HCT116 (cell line): ENCODE data around the gene CMTM6. TPM values are rescaled to one million over a fixed set of nuclear protein-coding genes. Genes with fewer than 3 reads are reported as not detected.

ENCODE experiments used
- ATAC-seq: fragments of 200-7000 bp; cut with Tn5 transposase; 2 replicates; pipeline ENCODE4 v1.9.1; 2020; ENCODE audit warnings: mild to moderate bottlenecking, moderate library complexity
- BruUV-seq: library from RNA; stranded (reverse); fragments of 400-500 nt; replicated peaks from 2 replicates; lab custom pipeline; 2021; lab: Mats Ljungman, UMichigan
- CTCF ChIA-PET: fragments of 300-600 bp; sonication (Branson Sonifier 250); formaldehyde crosslinking; loops from one replicate; lab custom pipeline; 2021; ENCODE audit warnings: antibody characterized with exemption; lab: Charles Lee
- POLR2A ChIA-PET: fragments of 300-600, 350-600 bp; sonication (Branson Sonifier 250); formaldehyde crosslinking; loops from one replicate; lab custom pipeline; 2021; ENCODE audit warnings: antibody characterized with exemption; lab: Charles Lee
- RAD21 ChIA-PET, 2 experiments: fragments of 300-600 bp; sonication (Branson Sonifier 250); formaldehyde crosslinking; loops; one replicate each; lab custom pipeline; 2023; ENCODE audit warnings: low total read pairs in 2 of 2; ENCODE audit not compliant: uncharacterized antibody in 2 of 2, unreplicated experiment in 2 of 2, low non-redundant PET in 1 of 2; lab: Charles Lee
- DNase-seq: peaks from one replicate; pipeline ENCODE4 v3.0.0-alpha.2; 2010; ENCODE audit warnings: low read depth, low spot score
- H2AFZ ChIP-seq: fragments of 200-600 bp; shearing (Covaris generic), sonication (generic); 2 replicates; pipeline ENCODE4 v1.6.1; 2017; ENCODE audit warnings: low read depth, mixed run types, mixed read lengths, antibody characterized with exemption, low read length; ENCODE audit not compliant: poor library complexity, severe bottlenecking
- H3K27ac ChIP-seq: 2 replicates; pipeline ENCODE4 v1.5.1; 2012; ENCODE audit warnings: low read depth, low read length
- H3K27me3 ChIP-seq: fragments of 200-600 bp; sonication (generic); 2 replicates; pipeline ENCODE4 v1.6.1; 2016; ENCODE audit warnings: mixed run types, low read length, mixed read lengths; ENCODE audit not compliant: insufficient read depth
- H3K36me3 ChIP-seq, 2 experiments: fragments of 200-500 bp in 1 of 2; fragments of 200-600 bp in 1 of 2; sonication (Bioruptor generic) in 1 of 2; sonication (generic) in 1 of 2; 2 replicates each; pipeline versions ENCODE4 v1.5.1 to v1.6.1; 2014 to 2016; ENCODE audit warnings: low read length in 2 of 2, inconsistent platforms in 1 of 2, mixed read lengths in 1 of 2, mixed run types in 1 of 2; ENCODE audit not compliant: insufficient read depth in 2 of 2, control insufficient read depth in 1 of 2
- H3K4me1 ChIP-seq, 2 experiments: fragments of 200-600 bp in 1 of 2; sonication (generic) in 1 of 2; 2 replicates each; pipeline versions ENCODE4 v1.5.1 to v1.6.1; 2012 to 2017; ENCODE audit warnings: low read length in 2 of 2, inconsistent platforms in 1 of 2, mild to moderate bottlenecking in 1 of 2, mixed read lengths in 1 of 2, mixed run types in 1 of 2, moderate library complexity in 1 of 2; ENCODE audit not compliant: insufficient read depth in 2 of 2, control insufficient read depth in 1 of 2
- H3K4me2 ChIP-seq: fragments of 200-600 bp; sonication (generic); 2 replicates; pipeline ENCODE4 v1.6.1; 2017; ENCODE audit warnings: mixed run types, low read length, mixed read lengths
- H3K4me3 ChIP-seq, 2 experiments: fragments of 200-600 bp in 1 of 2; sonication (generic) in 1 of 2; replicated peaks in 1 of 2; 2 replicates each; pipeline ENCODE4 v1.5.1; 2011 to 2016; ENCODE audit warnings: low read length in 2 of 2, control low read depth in 1 of 2, low read depth in 1 of 2, mild to moderate bottlenecking in 1 of 2, mixed read lengths in 1 of 2, mixed run types in 1 of 2
- H3K79me2 ChIP-seq: fragments of 200-600 bp; sonication (generic); 2 replicates; pipeline ENCODE4 v1.6.1; 2017; ENCODE audit warnings: mild to moderate bottlenecking, mixed run types, low read length, moderate library complexity, mixed read lengths; ENCODE audit not compliant: insufficient read depth
- H3K9ac ChIP-seq: fragments of 200-600 bp; sonication (generic); 2 replicates; pipeline ENCODE4 v1.6.1; 2016; ENCODE audit warnings: low read length, mixed read lengths
- H3K9me2 ChIP-seq: fragments of 200-600 bp; sonication (generic), shearing (Covaris generic); 2 replicates; pipeline ENCODE4 v1.6.1; 2017; ENCODE audit warnings: mixed run types, mild to moderate bottlenecking, moderate library complexity; ENCODE audit not compliant: insufficient read depth
- H3K9me3 ChIP-seq, 2 experiments: fragments of 200-500 bp in 1 of 2; fragments of 200-600 bp in 1 of 2; sonication (Bioruptor generic) in 1 of 2; sonication (generic) in 1 of 2; 2 replicates each; pipeline ENCODE4 v1.6.1; 2014 to 2017; ENCODE audit warnings: low read length in 2 of 2, mixed read lengths in 2 of 2, inconsistent platforms in 1 of 2, low read depth in 1 of 2, mild to moderate bottlenecking in 1 of 2, mixed run types in 1 of 2, moderate library complexity in 1 of 2; ENCODE audit not compliant: control insufficient read depth in 1 of 2, insufficient read depth in 1 of 2
- H4K20me1 ChIP-seq: fragments of 200-600 bp; sonication (generic), shearing (Covaris generic); 2 replicates; pipeline ENCODE4 v1.6.1; 2017; ENCODE audit warnings: mixed run types, mild to moderate bottlenecking, moderate library complexity; ENCODE audit not compliant: insufficient read depth
- CBX3 ChIP-seq: IDR thresholded peaks from 2 replicates; pipeline ENCODE4 v1.6.1; 2012; ENCODE audit warnings: low read depth
- CEBPB ChIP-seq: IDR thresholded peaks from 2 replicates; pipeline ENCODE4 v1.6.1; 2012; ENCODE audit warnings: low read depth
- ELF1 ChIP-seq: IDR thresholded peaks from 2 replicates; pipeline ENCODE4 v1.6.1; 2012; ENCODE audit warnings: low read depth, borderline replicate concordance
- SIN3A ChIP-seq: IDR thresholded peaks from 2 replicates; pipeline ENCODE4 v1.6.1; 2012; ENCODE audit warnings: low read depth
- SRF ChIP-seq: IDR thresholded peaks from 2 replicates; pipeline ENCODE4 v1.6.1; 2012; ENCODE audit warnings: low read depth
- intact Hi-C: fragments of 100-400 bp; cut with micrococcal nuclease; formaldehyde crosslinking; loops from 2 replicates; pipeline ENCODE4 v1.10.0; 2022
- total RNA-seq: library from RNA; stranded (reverse); gene quantifications from one replicate; pipeline ENCODE4 v1.2.1, GENCODE V29; 2021; ENCODE audit not compliant: unreplicated experiment
- TF ChIP-seq, protein P1 (sequence below), 3 experiments: fragments of 200-600 bp in 1 of 3; sonication (generic) in 1 of 3; IDR thresholded peaks in 2 of 3; conservative IDR thresholded peaks in 1 of 3; 2 replicates each; pipeline ENCODE4 v1.5.1; 2012 to 2017; ENCODE audit warnings: low read depth in 2 of 3, low read length in 2 of 3, antibody characterized with exemption in 1 of 3, borderline replicate concordance in 1 of 3, control low read depth in 1 of 3, mild to moderate bottlenecking in 1 of 3, mixed read lengths in 1 of 3, mixed run types in 1 of 3, moderate library complexity in 1 of 3; ENCODE audit not compliant: insufficient read depth in 1 of 3

Gene CMTM6
- total RNA-seq, 1 experiment from 2014 or later = 41.1 TPM

GRCh38 chr3:32498992-32499391, 3.7 kb downstream of the CMTM6 start:
- ChIA-PET POLR2A (no interaction called here), CTCF (no interaction called here), RAD21 (no interaction called here)
- H3K9me2 ChIP-seq = no peaks in the 10 kb centered on the region
- H3K9ac ChIP-seq = no peak overlapping the region
- H3K79me2 ChIP-seq = peaks cover 26% of the 10 kb centered on the region
- peaks cover 8 to 17% of the 10 kb centered on the region in 2 experiments; a peak in 3 of 4 replicates for H3K4me1 ChIP-seq
- H3K27me3 ChIP-seq = no peaks in the 10 kb centered on the region
- ATAC-seq (no peak), DNase-seq (no peak)
- no peaks in the 10 kb centered on the region for H3K36me3 ChIP-seq
- peaks cover 3% of the 10 kb centered on the region; the same call in 1 of the 2 replicates for H4K20me1 ChIP-seq
- intact Hi-C loops = no loop called here
- H3K4me3 ChIP-seq = no peak overlapping the region
- no peak overlapping the region for H3K27ac ChIP-seq
- no peak overlapping the region for H3K4me2 ChIP-seq
- no peaks in the 10 kb centered on the region for H3K9me3 ChIP-seq
- TF ChIP-seq, protein P1, sequence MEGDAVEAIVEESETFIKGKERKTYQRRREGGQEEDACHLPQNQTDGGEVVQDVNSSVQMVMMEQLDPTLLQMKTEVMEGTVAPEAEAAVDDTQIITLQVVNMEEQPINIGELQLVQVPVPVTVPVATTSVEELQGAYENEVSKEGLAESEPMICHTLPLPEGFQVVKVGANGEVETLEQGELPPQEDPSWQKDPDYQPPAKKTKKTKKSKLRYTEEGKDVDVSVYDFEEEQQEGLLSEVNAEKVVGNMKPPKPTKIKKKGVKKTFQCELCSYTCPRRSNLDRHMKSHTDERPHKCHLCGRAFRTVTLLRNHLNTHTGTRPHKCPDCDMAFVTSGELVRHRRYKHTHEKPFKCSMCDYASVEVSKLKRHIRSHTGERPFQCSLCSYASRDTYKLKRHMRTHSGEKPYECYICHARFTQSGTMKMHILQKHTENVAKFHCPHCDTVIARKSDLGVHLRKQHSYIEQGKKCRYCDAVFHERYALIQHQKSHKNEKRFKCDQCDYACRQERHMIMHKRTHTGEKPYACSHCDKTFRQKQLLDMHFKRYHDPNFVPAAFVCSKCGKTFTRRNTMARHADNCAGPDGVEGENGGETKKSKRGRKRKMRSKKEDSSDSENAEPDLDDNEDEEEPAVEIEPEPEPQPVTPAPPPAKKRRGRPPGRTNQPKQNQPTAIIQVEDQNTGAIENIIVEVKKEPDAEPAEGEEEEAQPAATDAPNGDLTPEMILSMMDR (IDR thresholded peaks at IDR 0.05 in 2 of 3, conservative IDR thresholded peaks at IDR 0.05 in 1 of 3; ENCODE audit: borderline replicate concordance in 1 of 3, insufficient read depth in 1 of 3, low read depth in 2 of 3, low read length in 2 of 3) = no peak
- TF ChIP-seq CBX3 (no peak), ELF1 (no peak), SRF (no peak), CEBPB (no peak), SIN3A (no peak)
- BruUV-seq = no TSS peak
- H2AFZ ChIP-seq = no peak overlapping the region

- RAD21 ChIA-PET = no interaction called here
- H3K4me1 ChIP-seq = peaks cover 8 to 17% of the 10 kb centered on the region in 2 experiments; a peak in 3 of 4 replicates
- H3K27ac ChIP-seq = no peak overlapping the region
- H4K20me1 ChIP-seq = peaks cover 3% of the 10 kb centered on the region; the same call in 1 of the 2 replicates
- no peaks in the 10 kb centered on the region for H3K9me2 ChIP-seq
- BruUV-seq = no TSS peak
- H3K27me3 ChIP-seq = no peaks in the 10 kb centered on the region
- H3K79me2 ChIP-seq = peaks cover 26% of the 10 kb centered on the region
- no peak overlapping the region for H3K4me3 ChIP-seq
- POLR2A ChIA-PET = no interaction called here
- no peak overlapping the region for H3K4me2 ChIP-seq
- no peak overlapping the region for H2AFZ ChIP-seq
- H3K36me3 ChIP-seq = no peaks in the 10 kb centered on the region
- ATAC-seq (no peak), DNase-seq (no peak)
- CTCF ChIA-PET = no interaction called here
- no peaks in the 10 kb centered on the region for H3K9me3 ChIP-seq
- H3K9ac ChIP-seq = no peak overlapping the region
- intact Hi-C loops = no loop called here
- no peak for TF ChIP-seq CEBPB
- TF ChIP-seq, all 23 proteins: peak for 0
These were observed 4.4 kb downstream of the CMTM6 start for GRCh38 chr3:32498252-32498651.
